HG03060 (cell line): ENCODE measurements around the gene HINFP.
"Not testable (repeated sequence)": the region's sequence is repeated elsewhere in the genome, so short reads cannot be mapped to it uniquely, and the experiment has no call there.

ENCODE experiments used
- ATAC-seq: cut with Tn5 transposase; IDR thresholded peaks from one replicate; pipeline ENCODE4 v1.9.1; 2021; ENCODE audit warnings: low read depth, moderate number of reproducible peaks; ENCODE audit not compliant: unreplicated experiment

Gene HINFP

GRCh38 chr11:119116235-119116594 is 5.2 kb upstream of the HINFP start:
- ATAC-seq = no peak

GRCh38 chr11:119116601-119117000 is 4.8 kb upstream of the HINFP start:
- ATAC-seq = no peak

- ATAC-seq = no peak
Observed at GRCh38 chr11:119117004-119117706, 4.2 kb upstream of the HINFP start.

GRCh38 chr11:119118227-119118626 is 3.2 kb upstream of the HINFP start:
- ATAC-seq = no peak

- ATAC-seq = no peak
Observed at GRCh38 chr11:119118946-119119345, 2.4 kb upstream of the HINFP start.

GRCh38 chr11:119120639-119121007 is 757 bp upstream of the HINFP start:
- ATAC-seq = no peak

- ATAC-seq = no peak
Observed at GRCh38 chr11:119121811-119122124, 388 bp downstream of the HINFP start.

GRCh38 chr11:119125821-119126220 is 4.4 kb downstream of the HINFP start:
- ATAC-seq = no peak

- no peak for ATAC-seq
Observed at GRCh38 chr11:119126675-119127268, 5.4 kb downstream of the HINFP start.

- no peak for ATAC-seq
Observed at GRCh38 chr11:119130662-119131061, 9.3 kb downstream of the HINFP start.

GRCh38 chr11:119134389-119134978 is 13.1 kb downstream of the HINFP start:
- ATAC-seq = no peak

GRCh38 chr11:119139276-119139675 is 17.9 kb downstream of the HINFP start:
- not testable (repeated sequence) for ATAC-seq

GRCh38 chr11:119144825-119145486 is 23.6 kb downstream of the HINFP start:
- no peak for ATAC-seq

- no peak for ATAC-seq
Observed at GRCh38 chr11:119145551-119145950, 24.2 kb downstream of the HINFP start.

- ATAC-seq = no peak
Observed at GRCh38 chr11:119147604-119148333, 26.4 kb downstream of the HINFP start.

GRCh38 chr11:119148720-119149017 is 27.3 kb downstream of the HINFP start:
- no peak for ATAC-seq

- ATAC-seq = no peak
Observed at GRCh38 chr11:119149018-119149785, 27.8 kb downstream of the HINFP start, which contains the start of gene ABCG4. ABCG4 (plus strand) TSS chr11:119149052; CDS start chr11:119149966, 914 bp downstream.

GRCh38 chr11:119149786-119150275 is 28.5 kb downstream of the HINFP start:
- no peak for ATAC-seq

- no peak for ATAC-seq
Observed at GRCh38 chr11:119152043-119152442, 30.7 kb downstream of the HINFP start.

GRCh38 chr11:119152604-119153003 is 31.2 kb downstream of the HINFP start:
- ATAC-seq = no peak
